SHP77 (cell line): ENCODE measurements around the gene USP2.
A peak's percentile ranks its signal among the peaks of the same experiment; 100 is the strongest.

Experiments used
- DNase-seq, 2 experiments: peaks; one replicate each; lab custom pipeline; 2025; lab: John Stamatoyannopoulos, UW

The USP2 gene, protein sequence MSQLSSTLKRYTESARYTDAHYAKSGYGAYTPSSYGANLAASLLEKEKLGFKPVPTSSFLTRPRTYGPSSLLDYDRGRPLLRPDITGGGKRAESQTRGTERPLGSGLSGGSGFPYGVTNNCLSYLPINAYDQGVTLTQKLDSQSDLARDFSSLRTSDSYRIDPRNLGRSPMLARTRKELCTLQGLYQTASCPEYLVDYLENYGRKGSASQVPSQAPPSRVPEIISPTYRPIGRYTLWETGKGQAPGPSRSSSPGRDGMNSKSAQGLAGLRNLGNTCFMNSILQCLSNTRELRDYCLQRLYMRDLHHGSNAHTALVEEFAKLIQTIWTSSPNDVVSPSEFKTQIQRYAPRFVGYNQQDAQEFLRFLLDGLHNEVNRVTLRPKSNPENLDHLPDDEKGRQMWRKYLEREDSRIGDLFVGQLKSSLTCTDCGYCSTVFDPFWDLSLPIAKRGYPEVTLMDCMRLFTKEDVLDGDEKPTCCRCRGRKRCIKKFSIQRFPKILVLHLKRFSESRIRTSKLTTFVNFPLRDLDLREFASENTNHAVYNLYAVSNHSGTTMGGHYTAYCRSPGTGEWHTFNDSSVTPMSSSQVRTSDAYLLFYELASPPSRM

DNA sequence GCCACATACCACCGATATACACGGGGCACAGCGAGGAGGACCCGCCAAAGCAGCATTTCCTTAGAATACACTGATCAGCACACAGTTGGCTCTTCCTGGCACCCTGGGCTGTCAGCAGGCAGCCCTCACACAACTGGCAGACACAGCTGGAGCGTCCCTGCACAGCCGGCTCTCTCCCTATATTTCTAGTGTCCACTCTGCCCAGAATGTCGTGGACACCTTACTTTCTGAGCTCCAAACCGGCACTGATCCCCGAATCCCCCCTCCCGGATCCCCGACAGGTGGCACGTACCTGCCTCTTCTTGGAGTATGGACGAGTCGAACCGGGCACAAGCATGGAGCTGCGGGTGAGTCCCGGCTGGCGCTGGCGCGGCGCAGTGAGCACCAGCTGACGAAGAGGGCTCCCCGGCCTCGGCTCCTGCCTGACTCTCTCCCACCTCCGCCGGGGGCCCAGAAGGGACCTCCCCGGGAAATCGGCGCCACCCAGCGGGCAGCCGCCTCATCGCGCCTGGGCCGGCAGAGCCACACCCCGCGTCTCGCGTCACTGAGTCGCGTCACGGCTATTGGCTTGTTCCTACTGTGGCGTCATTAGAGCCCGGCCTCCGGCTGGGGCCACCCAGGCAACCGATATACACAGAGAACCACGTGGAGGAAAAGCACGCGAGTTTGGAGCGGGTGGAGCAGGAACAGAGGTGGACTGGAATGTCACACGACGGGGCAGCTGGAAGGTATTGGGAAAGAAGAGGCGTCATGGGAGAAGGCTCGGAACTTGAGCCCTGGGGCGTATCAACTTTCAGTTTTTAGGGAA, at the start of gene USP2:
Gene USP2, minus strand, starts transcription at position 510 of the 808 bp plus-strand sequence. CDS start 8,210 bp downstream, outside the sequence.
- DNase-seq: peak; percentile 91 to 93

DNA sequence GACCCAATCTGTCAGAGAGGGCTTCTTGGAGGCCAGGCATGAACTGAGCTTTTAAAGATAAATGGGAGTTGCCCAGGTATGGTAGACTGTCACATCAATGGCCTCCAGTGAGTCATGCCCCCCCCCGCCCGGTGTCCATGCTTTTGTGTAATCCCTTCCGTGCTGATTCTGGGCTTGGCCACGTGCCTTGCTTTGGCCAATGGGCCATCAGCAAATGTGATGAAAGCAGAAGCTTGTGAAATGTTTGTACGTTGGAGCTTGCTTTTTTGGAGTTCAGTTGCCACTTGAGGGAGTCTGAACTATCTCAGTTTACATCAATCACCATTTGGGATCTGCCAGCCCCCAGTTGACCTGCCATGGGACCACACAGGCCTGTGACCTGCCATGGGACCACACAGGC, 45.8 kb upstream of the USP2 start:
- no peak for DNase-seq

DNA sequence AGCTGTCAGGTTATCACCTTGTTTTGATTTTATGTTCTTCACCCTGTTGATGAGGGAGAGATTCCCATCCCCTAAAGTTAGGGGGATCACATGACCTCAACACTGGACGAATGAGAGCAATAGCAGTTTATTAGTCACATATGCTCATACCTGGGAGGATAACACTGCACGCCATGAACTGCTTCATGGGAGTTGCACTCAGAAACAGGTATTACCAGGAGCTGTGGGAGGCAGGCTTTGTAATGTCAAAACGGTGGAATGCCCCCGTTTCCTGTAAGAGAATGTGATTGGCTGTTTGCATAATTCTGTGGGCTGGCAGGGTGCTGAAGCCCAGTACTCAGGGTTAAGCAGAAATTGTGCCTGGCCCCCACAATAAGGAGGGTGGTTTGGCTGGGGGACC, 44.7 kb upstream of the USP2 start:
- no peak for DNase-seq

DNA sequence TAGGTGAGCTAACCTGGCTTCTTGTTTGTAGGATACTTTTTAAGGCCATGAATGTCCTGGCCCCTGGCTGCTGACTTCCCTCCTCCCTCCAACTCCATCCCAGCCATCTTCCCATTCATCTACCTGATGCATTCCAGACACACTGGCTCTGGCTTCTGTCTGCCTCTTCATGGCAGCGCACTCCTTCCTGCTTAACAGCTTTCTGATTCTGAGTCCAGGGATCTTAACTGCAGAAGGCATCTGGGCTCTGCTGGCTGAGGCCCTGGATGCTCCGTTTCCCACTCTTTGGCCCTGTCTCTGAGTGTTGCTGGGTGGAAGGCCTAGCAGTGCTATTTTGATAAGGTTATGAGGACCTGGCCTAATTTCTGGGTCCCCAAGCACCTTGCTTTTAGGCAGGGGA, 43.3 kb upstream of the USP2 start:
- DNase-seq: no peak

DNA sequence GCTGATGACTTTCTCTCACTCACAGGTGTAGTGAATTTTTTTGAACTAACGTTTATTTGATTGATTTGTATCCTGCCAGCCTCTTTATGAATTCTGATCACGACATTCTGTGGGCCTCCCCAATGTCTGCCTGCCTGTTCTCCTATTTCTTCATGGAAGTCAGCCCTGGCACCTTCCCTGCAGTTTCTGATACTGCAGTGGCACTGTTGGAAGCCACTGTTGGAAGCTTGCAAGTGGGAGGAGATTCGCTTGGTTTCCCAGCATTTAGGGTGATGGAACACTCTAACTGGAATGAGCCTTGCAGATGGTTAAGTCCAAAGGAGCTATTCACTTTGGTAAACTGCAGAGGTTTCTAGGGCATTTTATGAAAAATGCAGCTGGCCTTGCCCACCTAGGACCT, 42.8 kb upstream of the USP2 start:
- no peak for DNase-seq

DNA sequence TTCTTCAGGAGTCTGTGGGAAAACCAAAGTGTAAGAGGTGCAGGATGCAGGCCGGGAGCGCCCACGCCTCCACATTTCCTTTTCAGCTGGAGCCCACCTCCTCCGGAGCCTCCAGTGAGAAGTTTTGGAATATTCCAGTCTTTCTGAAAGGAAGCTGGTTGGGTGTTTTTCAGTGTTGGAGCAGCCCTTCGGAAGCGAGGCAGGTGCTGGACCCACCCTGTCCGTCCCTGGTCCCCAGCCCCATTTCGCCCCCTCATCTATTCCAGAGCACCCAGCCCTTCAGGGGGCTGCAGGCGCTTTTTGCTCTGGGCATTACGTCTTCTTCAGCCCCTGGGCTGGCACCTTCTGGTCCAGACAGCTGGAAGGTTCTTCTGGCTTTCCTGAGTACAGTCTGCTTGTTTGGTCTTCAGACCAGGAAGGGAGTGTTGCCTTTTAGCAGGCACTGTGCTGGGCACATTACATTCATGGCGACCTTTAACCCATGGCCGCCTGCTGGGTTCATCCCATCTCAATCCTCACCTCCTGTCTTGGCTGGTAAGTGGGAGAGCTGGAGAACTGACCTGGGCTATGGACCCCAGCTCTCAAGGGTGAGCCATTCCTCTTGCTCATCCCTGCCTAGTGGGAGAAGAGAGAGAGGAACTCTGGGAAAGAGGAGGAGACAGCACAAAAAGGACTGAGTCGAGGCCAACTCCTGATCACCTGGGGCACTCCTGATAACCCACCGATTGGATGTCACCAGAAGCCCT, 42.2 kb upstream of the USP2 start:
- no peak for DNase-seq

DNA sequence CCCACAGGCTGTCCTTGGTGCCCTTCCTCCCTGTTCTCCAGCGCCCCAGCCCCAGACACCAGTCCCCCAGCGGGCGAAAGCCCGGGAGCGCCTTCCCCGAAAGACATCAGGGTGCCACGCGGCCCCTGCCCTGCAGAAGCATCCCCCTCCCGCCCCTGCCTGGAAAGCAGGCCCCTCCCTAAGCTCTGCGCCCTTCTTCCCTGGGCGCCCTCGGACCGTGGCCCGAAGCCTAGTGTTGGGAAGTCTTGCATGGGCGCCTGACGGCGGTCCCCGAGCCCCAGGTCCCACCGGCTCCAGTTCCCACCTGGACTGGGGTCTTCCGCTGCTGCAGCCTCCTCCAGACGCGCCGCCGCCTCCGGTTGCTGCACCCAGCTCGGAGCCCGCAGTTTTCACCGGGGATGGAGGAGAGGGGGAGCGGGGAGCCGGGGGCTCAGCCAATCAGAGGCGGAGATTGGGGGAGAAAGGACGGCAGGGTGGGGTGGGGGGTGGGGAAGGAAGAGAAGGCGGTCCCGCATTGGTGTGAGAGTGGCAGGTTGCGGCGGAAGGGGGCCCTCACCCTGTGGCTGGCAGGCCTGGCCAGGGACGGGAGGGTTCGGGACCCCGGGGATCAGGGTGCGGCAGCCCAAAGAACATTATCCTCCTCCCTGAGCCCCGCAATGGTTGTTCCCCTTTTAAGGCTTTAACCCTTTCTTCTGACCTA, 41.5 kb upstream of the USP2 start, which contains the start of gene THY1:
Gene THY1, minus strand, starts transcription at position 364 of the 700 bp plus-strand sequence. CDS start 2,267 bp downstream, outside the sequence.
- DNase-seq: no peak

DNA sequence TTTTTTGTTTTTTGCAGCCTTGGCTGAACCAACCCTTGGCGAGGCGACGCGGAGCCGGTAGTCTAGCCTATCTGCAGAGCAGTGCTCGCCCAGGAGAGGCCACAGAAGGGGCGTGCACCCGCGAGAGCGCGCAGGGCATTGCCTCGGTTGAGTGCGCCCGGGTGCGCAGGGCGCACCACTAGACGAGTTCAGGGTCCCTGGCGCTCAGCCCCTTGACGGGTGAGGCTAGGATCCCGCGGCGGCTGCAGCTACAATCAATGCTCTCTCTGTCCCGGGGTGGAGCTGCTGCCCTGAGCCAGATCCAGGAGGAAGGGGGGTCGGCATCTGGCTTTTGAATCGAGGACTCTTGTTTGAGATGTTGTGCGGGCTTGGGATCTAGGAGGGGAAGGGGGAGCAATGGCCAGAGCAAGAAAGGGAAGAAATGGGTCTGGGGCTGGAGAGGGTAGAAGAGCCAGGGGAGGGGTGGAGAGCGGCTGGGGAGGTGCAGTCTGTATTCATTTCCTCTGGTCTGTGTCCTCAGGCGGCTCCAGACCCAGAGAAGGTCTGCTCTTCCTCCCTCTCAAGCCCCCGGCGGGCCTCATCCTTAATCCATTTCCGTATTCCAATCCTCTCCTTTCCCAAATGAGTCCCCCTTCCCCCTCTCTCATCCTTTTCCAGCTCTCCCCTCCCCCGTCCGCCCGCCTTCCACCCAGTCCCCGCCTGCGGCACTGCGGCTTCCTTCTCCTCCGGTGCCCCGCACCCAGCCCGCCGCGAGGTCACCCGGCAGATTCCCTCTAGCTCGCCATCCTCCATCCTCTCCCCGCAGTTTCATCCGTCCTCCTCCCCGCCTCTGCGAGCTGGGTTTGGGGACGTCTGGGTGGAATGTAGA, 40.7 kb upstream of the USP2 start:
- no peak for DNase-seq

DNA sequence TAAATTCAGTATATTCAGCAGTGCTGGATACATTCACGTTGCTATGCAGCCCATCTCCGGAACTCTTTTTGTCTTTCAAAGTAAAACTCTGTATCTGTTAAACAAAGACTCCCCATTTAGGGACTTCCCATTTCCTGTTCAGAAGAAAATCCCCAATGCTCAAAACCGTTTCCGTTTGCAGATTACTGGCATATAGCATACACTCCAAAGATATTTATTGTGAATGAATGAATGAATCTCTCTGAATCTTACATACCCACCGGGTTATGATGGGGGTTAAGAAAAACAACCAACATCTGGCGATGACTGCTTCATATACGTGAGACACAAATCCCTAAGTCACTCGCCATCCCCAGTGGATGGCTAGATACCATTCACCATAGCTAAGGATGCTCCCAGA, 39.9 kb upstream of the USP2 start:
- no peak for DNase-seq

DNA sequence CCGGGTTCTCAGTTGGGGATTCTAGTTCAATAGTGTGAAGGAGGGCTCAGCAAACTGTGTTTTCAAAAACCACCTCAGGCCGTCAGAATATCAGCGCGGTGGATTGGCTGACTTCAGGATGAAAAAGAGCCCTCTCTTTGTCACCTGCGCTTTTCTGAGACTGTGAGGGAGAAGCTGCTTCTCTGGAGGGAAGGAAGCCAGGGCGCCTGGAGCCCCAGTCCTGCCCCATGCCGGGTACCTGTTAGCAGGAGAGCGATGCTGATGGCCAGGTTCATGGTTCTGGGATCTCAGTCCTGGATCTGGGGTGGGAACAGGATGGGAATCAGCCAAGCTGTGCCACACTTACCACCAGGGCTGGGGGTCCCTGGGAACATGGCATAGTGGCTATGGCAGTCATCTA, 39.1 kb upstream of the USP2 start:
- no peak for DNase-seq

DNA sequence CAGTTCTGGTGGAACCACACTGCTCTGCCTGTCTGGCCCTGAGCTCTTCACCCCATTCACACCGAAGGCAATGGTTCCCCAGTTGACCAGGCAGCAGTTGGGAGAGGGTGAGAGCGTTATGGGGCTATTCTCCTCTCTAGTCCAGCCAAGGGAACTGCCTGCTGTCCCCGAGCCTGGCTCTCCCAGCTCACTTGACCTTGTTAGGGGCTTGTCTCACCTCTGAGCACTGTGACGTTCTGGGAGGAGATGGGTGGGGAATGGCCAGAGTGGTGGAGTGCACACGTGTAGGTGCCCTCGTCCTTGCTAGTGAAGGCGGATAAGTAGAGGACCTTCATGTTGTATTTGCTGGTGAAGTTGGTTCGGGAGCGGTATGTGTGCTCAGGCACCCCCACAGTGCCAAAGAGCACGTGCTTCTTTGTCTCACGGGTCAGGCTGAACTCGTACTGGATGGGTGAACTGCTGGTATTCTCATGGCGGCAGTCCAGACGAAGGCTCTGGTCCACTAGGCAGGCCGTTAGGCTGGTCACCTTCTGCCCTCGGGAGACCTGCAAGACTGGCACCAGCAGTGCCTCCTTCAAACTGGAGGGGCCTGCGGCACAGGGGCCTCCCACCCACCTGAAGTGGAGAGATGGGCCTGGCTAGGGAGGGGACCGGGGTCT, 38.5 kb upstream of the USP2 start:
- DNase-seq: no peak

DNA sequence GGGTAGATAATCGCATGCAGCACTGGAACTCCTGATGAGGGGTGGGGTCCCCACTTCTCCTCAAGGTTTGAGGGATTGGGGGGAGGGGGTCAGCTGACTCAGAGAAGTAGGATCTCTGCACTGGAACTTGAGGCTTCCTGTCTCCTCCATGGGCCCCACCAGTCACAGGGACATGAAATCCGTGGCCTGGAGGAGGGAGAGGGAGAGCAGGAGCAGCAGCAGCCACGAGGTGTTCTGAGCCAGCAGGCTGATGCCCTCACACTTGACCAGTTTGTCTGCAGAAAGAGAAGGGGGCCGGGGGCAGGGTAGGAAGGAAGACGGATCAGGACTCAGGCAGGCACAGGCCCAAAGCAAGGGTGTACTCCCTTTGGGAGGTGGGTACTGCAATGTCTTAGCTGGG, 37.8 kb upstream of the USP2 start:
- no peak for DNase-seq

DNA sequence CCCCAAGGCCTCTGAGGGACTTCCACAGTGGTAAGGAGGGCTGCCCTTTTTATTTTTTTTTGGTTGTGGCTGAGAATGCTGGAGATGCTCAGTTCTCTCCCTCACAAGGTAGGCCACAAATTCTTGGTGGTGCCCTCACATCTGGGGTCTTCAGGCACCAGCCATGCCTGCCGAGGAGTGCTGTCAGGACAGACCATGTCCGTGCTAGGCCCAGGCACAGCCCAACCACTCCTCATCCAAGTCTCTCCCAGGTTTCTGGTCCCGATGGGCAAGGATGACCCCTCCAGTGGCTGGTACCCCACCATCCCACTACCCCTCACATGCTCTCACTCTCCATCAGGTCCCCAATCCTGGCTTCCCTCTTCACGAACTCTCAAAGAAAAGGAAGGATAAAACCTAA, 37.3 kb upstream of the USP2 start:
- no peak for DNase-seq

DNA sequence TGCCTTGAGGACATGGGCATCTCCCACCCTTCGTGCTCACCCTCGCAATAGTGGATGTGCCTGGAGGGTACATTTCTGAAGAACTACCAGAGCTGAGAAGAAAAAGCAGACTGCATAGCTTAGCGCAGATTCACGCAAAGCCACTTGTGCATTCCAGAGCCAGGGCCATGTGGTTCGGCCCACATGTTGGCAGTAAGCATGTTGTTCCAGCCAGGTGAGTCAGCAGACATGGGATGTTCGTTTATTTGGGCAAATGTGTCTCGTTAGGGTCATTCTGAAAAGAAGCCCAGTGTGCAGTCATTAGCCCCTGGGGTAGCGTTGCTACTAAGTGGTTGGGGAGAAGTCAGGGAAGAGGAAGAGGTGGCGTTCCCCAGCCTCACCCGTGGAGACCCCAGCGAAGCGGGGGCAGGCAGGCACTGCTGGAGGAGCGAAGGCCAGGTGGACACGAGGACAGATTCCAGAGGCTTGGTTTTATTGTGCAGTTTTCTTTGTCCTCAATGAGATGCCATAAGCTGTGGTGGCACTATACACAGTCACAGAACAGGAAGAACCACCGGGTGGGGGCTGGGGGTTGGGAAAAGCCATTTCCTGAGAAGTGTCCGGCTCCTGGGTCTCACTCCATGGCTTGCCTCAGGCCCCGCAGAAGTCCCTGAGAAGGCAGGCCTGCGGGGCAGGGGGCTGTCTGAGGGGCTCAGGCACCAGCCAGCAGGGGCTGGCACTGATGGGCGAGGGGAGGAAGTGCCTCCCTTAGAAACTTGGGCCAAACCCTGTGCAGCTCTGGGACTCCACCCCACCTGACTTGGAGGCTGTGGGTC, 36.4 kb upstream of the USP2 start:
- no peak for DNase-seq

DNA sequence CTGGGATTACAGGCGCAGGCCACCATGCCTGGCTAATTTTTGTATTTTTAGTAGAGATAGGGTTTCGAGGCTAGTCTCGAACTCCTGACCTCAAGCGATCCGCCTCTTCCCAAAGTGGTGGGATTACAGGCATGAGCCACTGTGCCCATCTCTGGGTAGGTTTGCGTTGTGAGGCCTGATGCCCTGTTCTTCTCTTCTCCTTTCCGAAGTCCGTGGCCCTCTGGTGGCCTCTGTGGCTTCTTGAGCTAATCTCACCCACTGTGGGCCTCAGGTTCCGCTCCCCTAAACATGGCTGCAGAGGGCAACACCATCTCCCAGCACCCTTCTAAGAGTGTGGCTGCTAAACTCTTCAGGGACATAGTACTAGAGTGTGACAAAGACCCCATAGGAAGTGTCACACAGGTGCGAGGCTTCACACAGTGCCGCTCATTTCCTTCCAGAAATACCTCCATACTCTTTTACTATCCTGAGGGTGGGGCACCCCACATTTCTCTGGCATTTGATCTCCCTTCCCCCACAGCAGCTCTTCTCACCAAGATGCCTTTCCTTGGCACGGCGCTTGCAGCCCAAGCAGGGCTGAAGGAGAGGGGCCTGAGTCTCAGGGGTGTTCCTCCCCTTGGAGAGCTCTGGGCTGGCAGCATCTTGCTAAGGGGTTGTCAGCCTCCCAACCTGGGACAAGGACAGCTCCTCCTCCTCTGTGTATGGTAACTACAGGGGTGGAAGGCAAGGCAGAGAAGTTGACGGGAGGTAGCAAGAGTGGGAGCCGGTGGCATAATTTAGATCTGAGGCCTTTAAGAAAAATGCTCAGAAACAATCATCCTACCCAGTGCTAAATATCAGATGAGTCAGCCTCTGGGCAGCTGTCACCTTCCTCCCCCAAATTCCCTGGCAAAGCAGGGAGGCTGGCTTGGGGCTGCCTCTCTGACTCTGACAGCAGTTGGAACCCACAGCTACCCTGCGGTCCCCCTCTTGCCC, 35.4 kb upstream of the USP2 start:
- DNase-seq: no peak

DNA sequence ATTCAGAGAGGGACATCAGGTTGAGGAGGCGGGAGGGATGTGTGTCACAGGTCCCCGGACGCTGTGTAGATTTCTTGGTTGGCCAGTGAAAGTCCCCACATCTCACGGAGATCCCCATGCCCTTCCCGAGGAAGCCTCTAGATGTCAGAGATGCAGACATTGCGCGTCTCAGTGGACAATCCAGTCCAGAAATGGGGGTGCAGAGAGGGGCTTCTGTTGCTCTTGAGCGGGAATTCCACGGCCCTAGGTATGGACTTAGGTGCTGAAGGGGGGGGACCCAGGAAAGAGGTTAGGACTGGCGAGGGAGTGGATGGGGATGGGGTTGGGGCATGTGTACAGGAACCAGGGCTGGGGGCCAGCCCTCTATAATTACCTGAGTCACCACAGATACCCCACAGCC, 34.5 kb upstream of the USP2 start:
- DNase-seq: no peak

DNA sequence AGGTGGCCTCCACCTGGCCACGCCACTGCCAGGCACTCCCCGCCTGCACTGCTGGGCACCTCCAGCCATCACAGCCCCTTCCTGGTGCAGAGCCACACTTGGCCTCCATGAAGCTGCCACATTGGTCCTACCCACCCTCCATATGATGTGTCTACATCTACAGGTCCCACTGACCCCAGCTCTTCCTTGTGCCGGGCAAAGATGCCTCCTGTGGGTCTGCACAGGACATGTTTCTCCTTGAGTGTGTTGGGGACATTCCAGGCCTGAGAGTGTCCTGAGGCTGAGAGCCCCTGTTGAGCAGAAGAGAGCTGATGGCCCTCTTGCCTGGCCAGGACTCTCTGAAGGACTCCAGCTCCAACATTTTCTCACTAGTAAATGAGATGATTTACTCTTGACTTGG, 34.0 kb upstream of the USP2 start:
- no peak for DNase-seq

DNA sequence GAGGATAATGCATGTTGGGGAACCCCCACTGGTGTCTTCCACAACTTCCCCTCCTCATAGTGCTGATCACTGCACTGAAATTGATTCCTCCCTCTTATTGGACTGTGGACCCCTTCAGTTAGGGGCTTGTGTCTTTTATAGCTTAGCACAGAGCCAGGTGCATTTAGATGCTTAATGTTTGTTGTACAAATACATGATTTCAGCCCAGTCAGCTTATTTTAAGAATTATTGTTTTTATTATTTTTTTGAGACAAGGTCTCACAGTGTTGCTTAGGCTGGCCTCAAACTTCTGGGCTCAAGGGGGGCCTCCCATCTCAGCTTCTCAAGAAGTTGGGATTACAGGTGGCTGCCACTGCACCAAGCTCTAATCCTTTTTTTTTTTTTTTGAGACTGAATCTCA, 33.2 kb upstream of the USP2 start:
- no peak for DNase-seq
